ENCODE data around the gene GCDH.

DNA sequence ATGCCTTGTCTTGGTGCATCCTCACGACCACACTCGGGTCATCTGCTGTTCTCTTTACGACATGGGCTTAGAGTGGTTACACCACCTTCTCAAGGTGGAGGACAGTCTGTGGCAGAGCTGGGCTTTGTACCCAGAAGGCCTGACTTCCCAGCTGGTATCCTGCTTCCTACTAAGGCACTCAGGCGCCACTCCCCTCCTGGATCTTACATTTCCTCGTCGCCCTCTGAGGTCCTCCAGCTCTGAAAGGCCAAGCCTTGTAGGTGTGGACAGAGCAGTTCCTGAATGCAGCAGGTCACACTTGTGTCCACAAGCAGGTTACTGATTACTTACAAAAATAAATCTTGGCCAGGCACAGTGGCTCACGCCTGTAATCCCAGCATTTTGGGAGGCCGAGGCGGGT is 16.2 kb downstream of the GCDH start:
- TF ChIP-seq, protein P1, sequence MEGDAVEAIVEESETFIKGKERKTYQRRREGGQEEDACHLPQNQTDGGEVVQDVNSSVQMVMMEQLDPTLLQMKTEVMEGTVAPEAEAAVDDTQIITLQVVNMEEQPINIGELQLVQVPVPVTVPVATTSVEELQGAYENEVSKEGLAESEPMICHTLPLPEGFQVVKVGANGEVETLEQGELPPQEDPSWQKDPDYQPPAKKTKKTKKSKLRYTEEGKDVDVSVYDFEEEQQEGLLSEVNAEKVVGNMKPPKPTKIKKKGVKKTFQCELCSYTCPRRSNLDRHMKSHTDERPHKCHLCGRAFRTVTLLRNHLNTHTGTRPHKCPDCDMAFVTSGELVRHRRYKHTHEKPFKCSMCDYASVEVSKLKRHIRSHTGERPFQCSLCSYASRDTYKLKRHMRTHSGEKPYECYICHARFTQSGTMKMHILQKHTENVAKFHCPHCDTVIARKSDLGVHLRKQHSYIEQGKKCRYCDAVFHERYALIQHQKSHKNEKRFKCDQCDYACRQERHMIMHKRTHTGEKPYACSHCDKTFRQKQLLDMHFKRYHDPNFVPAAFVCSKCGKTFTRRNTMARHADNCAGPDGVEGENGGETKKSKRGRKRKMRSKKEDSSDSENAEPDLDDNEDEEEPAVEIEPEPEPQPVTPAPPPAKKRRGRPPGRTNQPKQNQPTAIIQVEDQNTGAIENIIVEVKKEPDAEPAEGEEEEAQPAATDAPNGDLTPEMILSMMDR (conservative IDR thresholded peaks at IDR 0.05; ENCODE audit: low read length), result no peak
- no peak for TF ChIP-seq EZH2phosphoT487 (IDR thresholded peaks at IDR 0.05; ENCODE audit: borderline replicate concordance, low read depth, low read length)

Data from OCI-LY7 (cell line).